ENCODE measurements around the gene KIN. TPM values are rescaled to one million over a fixed set of nuclear protein-coding genes. Genes with fewer than 3 reads are reported as not detected.
"Not testable (repeated sequence)": the region's sequence is repeated elsewhere in the genome, so short reads cannot be mapped to it uniquely, and the experiment has no call there.

Gene KIN
- total RNA-seq, 1 donor from 2014 or later, result 14.2 TPM

- DNase-seq (ENCODE audit: low spot score) (no peak), ATAC-seq (no peak)
- intact Hi-C loops (cut with DNase I), result no loop called here
Observed at GRCh38 chr10:7750222-7750621, 37.6 kb downstream of the KIN start.

- ATAC-seq; intact Hi-C loops (cut with DNase I); DNase-seq (ENCODE audit: low spot score): not testable (repeated sequence)
Observed at GRCh38 chr10:7748637-7749036, 39.2 kb downstream of the KIN start.

GRCh38 chr10:7744307-7744706 lies 43.5 kb downstream of the KIN start:
- DNase-seq (ENCODE audit: low spot score) (no peak), ATAC-seq (no peak)
- intact Hi-C loops (cut with DNase I), result no loop called here

- ATAC-seq, result no peak
- DNase-seq (ENCODE audit: low spot score), result no peak
- intact Hi-C loops (cut with DNase I), result no loop called here
Observed at GRCh38 chr10:7738536-7739407, 49.0 kb downstream of the KIN start.

- ATAC-seq, result no peak
- DNase-seq (ENCODE audit: low spot score), result no peak
- intact Hi-C loops (cut with DNase I), result no loop called here
Observed at GRCh38 chr10:7734821-7735220, 53.0 kb downstream of the KIN start.

GRCh38 chr10:7722927-7723529 lies 64.8 kb downstream of the KIN start:
- DNase-seq (ENCODE audit: low spot score) (no peak), ATAC-seq (no peak)
- intact Hi-C loops (cut with DNase I), result no loop called here

GRCh38 chr10:7720478-7720877 lies 67.3 kb downstream of the KIN start:
- intact Hi-C loops (cut with DNase I), result no loop called here
- no peak for ATAC-seq

GRCh38 chr10:7718685-7719084 lies 69.1 kb downstream of the KIN start:
- intact Hi-C loops (cut with DNase I), result no loop called here
- DNase-seq (ENCODE audit: low spot score) (no peak), ATAC-seq (no peak)

More at GRCh38 chr10:7720478-7720877, 67.3 kb downstream of the KIN start:
- no peak for DNase-seq (ENCODE audit: low spot score)

GRCh38 chr10:7717767-7718166 lies 70.0 kb downstream of the KIN start:
- intact Hi-C loops (cut with DNase I), result no loop called here
- ATAC-seq (no peak), DNase-seq (ENCODE audit: low spot score) (no peak)

- ATAC-seq, result no peak
- intact Hi-C loops (cut with DNase I), result no loop called here
- DNase-seq (ENCODE audit: low spot score), result no peak
Observed at GRCh38 chr10:7715515-7715914, 72.3 kb downstream of the KIN start.

GRCh38 chr10:7711075-7711474 lies 76.7 kb downstream of the KIN start:
- ATAC-seq; intact Hi-C loops (cut with DNase I); DNase-seq (ENCODE audit: low spot score): not testable (repeated sequence)

- DNase-seq (ENCODE audit: low spot score) (no peak), ATAC-seq (no peak)
- intact Hi-C loops (cut with DNase I), result no loop called here
Observed at GRCh38 chr10:7710446-7710845, 77.3 kb downstream of the KIN start.

GRCh38 chr10:7708832-7709231 lies 79.0 kb downstream of the KIN start:
- no peak for DNase-seq (ENCODE audit: low spot score)
- intact Hi-C loops (cut with DNase I), result no loop called here
- ATAC-seq, result no peak

- ATAC-seq (no peak), DNase-seq (ENCODE audit: low spot score) (no peak)
- intact Hi-C loops (cut with DNase I), result no loop called here
Observed at GRCh38 chr10:7707858-7708622, 79.8 kb downstream of the KIN start.

GRCh38 chr10:7707102-7707501 lies 80.7 kb downstream of the KIN start:
- no peak for ATAC-seq
- DNase-seq (ENCODE audit: low spot score), result no peak
- intact Hi-C loops (cut with DNase I), result no loop called here

- no peak for DNase-seq (ENCODE audit: low spot score)
- intact Hi-C loops (cut with DNase I), result no loop called here
- ATAC-seq, result no peak
Observed at GRCh38 chr10:7706534-7707073, 81.2 kb downstream of the KIN start.

- DNase-seq (ENCODE audit: low spot score), result no peak
- intact Hi-C loops (cut with DNase I), result no loop called here
- no peak for ATAC-seq
Observed at GRCh38 chr10:7705341-7705740, 82.5 kb downstream of the KIN start.

- intact Hi-C loops (cut with DNase I), result no loop called here
- ATAC-seq (no peak), DNase-seq (ENCODE audit: low spot score) (no peak)
Observed at GRCh38 chr10:7704071-7705016, 83.4 kb downstream of the KIN start.

GRCh38 chr10:7703140-7703539 lies 84.7 kb downstream of the KIN start, which contains the start of gene ITIH2:
TSS of gene ITIH2 (plus strand) at chr10:7703316. CDS start at chr10:7703435, 119 bp downstream.
- intact Hi-C loops (cut with DNase I), result no loop called here
- DNase-seq (ENCODE audit: low spot score) (no peak), ATAC-seq (no peak)
